Measurements from ENCODE around the gene DOCK8. TPM values are rescaled to one million over a fixed set of nuclear protein-coding genes. Genes with fewer than 3 reads are reported as not detected.

The DOCK8 gene
- total and polyA plus RNA-seq, 2 of the 4 experiments (the other 2 are of a cell fraction): not detected

DNA sequence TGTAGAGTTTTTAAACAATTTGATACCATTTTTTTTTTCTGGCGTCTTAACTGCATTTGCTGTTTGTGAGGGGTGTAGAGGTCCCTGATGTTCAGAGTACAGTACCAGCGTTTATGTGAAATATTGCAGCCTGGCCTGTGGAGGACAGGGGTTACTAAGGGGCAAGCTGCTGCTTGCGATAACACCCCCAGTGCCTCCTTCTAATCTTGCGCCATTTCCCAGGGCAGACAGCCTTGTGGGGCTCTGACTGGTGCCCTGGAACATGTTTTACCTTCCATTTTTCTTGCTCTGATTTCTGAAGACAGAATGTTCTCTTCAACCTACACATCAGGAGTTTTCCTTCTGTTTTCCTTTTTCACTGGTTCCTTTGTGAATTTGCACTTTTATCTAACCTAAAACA lies 142.9 kb downstream of the DOCK8 start:
- Histone ChIP-seq H3K9ac (ENCODE audit: low read depth, low read length) (no peak overlapping the region), H4K8ac (ENCODE audit: low read depth in 2 of 2, low read length in 2 of 2) (no peak overlapping the region), H2BK15ac (ENCODE audit: low read depth, low read length) (no peak overlapping the region), H2AK5ac (ENCODE audit: low read depth, low read length) (no peak overlapping the region), H3K9me3 (ENCODE audit: control insufficient read depth, insufficient read depth, low read length) (no peaks in the 10 kb centered on the region), H2AFZ (replicated peaks; ENCODE audit: low read length, poor library complexity) (no peak overlapping the region), H3K27me3 (ENCODE audit: control insufficient read depth, insufficient read depth, low read length) (peaks cover 1% of the 10 kb centered on the region; the same call in 1 of the 2 replicates), H3K4me1 (ENCODE audit: control insufficient read depth, insufficient read depth, low read length) (no peaks in the 10 kb centered on the region), H4K91ac (ENCODE audit: insufficient read depth, low read depth, low read length) (no peak overlapping the region), H4K20me1 (ENCODE audit: insufficient read depth, low read length) (no peaks in the 10 kb centered on the region), H3K56ac (ENCODE audit: extremely low read depth, insufficient read depth, low read length) (no peak overlapping the region), H2AK9ac (replicated peaks; ENCODE audit: low read depth, low read length, poor library complexity) (no peak overlapping the region), H3K27ac (ENCODE audit: insufficient read depth, low read length) (no peak overlapping the region), H3K79me1 (ENCODE audit: low read depth in 1 of 2, low read length in 2 of 2) (no peaks in the 10 kb centered on the region), H4K5ac (ENCODE audit: low read depth, low read length) (no peak overlapping the region), H3K23ac (ENCODE audit: low read depth, low read length) (no peak overlapping the region), H3K4me3 (ENCODE audit: insufficient read depth, low read depth, low read length) (no peak overlapping the region), H3K4ac (ENCODE audit: low read depth, low read length) (no peak overlapping the region), H3K36me3 (ENCODE audit: control insufficient read depth, insufficient read depth, low read length) (no peaks in the 10 kb centered on the region), H3K18ac (ENCODE audit: low read depth, low read length) (no peak overlapping the region), H2BK20ac (ENCODE audit: low read depth, low read length) (no peak overlapping the region), H2BK120ac (ENCODE audit: low read depth, low read length) (no peak overlapping the region), H2BK5ac (ENCODE audit: low read depth, low read length, poor library complexity, severe bottlenecking) (no peak overlapping the region), H3K4me2 (ENCODE audit: low read depth, low read length) (no peak overlapping the region), H3K9me1 (ENCODE audit: insufficient read depth, low read length) (no peaks in the 10 kb centered on the region), H3K14ac (replicated peaks; ENCODE audit: low read depth, low read length) (no peak overlapping the region)
- in situ Hi-C loops (cut with MboI; ENCODE audit: low sequenced_read_pairs) (no loop called here), dilution Hi-C loops (cut with HindIII; ENCODE audit: low sequenced_read_pairs, unreplicated experiment) (no loop called here), intact Hi-C loops (cut with micrococcal nuclease) (no loop called here)
- DNase-seq (no peak), ATAC-seq (ENCODE audit: low read depth) (no peak)
- no TSS peak for BruUV-seq (replicated peaks)
- ChIA-PET CTCF (no interaction called here), POLR2A (ENCODE audit: unreplicated experiment) (no interaction called here)
- no peak for TF ChIP-seq RCOR1 (IDR thresholded peaks at IDR 0.05; ENCODE audit: insufficient replicate concordance, low read length)
- 0% methylated on average over 1 of the region's 4 CpGs; no CpG with 5 or more reads in 1 of the 2 experiments for WGBS, 2 experiments (ENCODE audit: extremely low coverage in 2 of 2, insufficient read length in 1 of 2)
